GM12875 (cell line): ENCODE results near the gene COPS2.
"Not testable (repeated sequence)": the region's sequence is repeated elsewhere in the genome, so short reads cannot be mapped to it uniquely, and the experiment has no call there.

Experiments used
- H3K4me3 ChIP-seq: one replicate; pipeline ENCODE4 v1.5.1; 2011; ENCODE audit warnings: low read depth, low read length, control low read depth
- CTCF ChIP-seq: IDR thresholded peaks from 2 replicates; pipeline ENCODE4 v1.5.1; 2011; ENCODE audit warnings: low read depth, mild to moderate bottlenecking, control low read depth, inconsistent platforms, low read length, moderate library complexity, borderline replicate concordance; ENCODE audit not compliant: insufficient read depth

Gene COPS2

GRCh38 chr15:49188933-49189332 is 33.5 kb upstream of the COPS2 start:
- no peak overlapping the region for H3K4me3 ChIP-seq
- no peak for TF ChIP-seq CTCF

GRCh38 chr15:49187549-49188245 is 32.3 kb upstream of the COPS2 start:
- H3K4me3 ChIP-seq, result no peak overlapping the region
- TF ChIP-seq CTCF, result no peak

- no peak for TF ChIP-seq CTCF
Measured at GRCh38 chr15:49185473-49185872, 30.1 kb upstream of the COPS2 start.

GRCh38 chr15:49183741-49184140 is 28.3 kb upstream of the COPS2 start:
- H3K4me3 ChIP-seq, result not testable (repeated sequence)

More at GRCh38 chr15:49185473-49185872, 30.1 kb upstream of the COPS2 start:
- H3K4me3 ChIP-seq, result no peak overlapping the region

- no peak overlapping the region for H3K4me3 ChIP-seq
- no peak for TF ChIP-seq CTCF
Measured at GRCh38 chr15:49182128-49182527, 26.7 kb upstream of the COPS2 start.

- H3K4me3 ChIP-seq, result no peak overlapping the region
- TF ChIP-seq CTCF, result no peak
Measured at GRCh38 chr15:49179433-49180190, 24.2 kb upstream of the COPS2 start.

GRCh38 chr15:49178497-49178896 is 23.1 kb upstream of the COPS2 start:
- TF ChIP-seq CTCF, result no peak
- H3K4me3 ChIP-seq, result no peak overlapping the region

- H3K4me3 ChIP-seq, result not testable (repeated sequence)
Measured at GRCh38 chr15:49175582-49176397, 20.4 kb upstream of the COPS2 start.
